Measurements from ENCODE around the gene LMF1. TPM values are rescaled to one million over a fixed set of nuclear protein-coding genes. Genes with fewer than 3 reads are reported as not detected.

Gene LMF1
- total RNA-seq, 1 donor from 2014 or later, result 19.0 TPM

GRCh38 chr16:986925-987582 lies 16.3 kb upstream of the LMF1 start:
- Histone ChIP-seq H3K4me3 (no peak overlapping the region), H3K27me3 (peaks cover 13% of the 10 kb centered on the region), H3K9me3 (no peaks in the 10 kb centered on the region), H3K4me1 (no peaks in the 10 kb centered on the region), H3K36me3 (no peaks in the 10 kb centered on the region), H3K27ac (no peak overlapping the region)
- intact Hi-C loops (cut with DNase I), result no loop called here
- TF ChIP-seq, protein P1, sequence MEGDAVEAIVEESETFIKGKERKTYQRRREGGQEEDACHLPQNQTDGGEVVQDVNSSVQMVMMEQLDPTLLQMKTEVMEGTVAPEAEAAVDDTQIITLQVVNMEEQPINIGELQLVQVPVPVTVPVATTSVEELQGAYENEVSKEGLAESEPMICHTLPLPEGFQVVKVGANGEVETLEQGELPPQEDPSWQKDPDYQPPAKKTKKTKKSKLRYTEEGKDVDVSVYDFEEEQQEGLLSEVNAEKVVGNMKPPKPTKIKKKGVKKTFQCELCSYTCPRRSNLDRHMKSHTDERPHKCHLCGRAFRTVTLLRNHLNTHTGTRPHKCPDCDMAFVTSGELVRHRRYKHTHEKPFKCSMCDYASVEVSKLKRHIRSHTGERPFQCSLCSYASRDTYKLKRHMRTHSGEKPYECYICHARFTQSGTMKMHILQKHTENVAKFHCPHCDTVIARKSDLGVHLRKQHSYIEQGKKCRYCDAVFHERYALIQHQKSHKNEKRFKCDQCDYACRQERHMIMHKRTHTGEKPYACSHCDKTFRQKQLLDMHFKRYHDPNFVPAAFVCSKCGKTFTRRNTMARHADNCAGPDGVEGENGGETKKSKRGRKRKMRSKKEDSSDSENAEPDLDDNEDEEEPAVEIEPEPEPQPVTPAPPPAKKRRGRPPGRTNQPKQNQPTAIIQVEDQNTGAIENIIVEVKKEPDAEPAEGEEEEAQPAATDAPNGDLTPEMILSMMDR (IDR thresholded peaks at IDR 0.05), result no peak
- ATAC-seq (no peak), DNase-seq (no peak)

DNA sequence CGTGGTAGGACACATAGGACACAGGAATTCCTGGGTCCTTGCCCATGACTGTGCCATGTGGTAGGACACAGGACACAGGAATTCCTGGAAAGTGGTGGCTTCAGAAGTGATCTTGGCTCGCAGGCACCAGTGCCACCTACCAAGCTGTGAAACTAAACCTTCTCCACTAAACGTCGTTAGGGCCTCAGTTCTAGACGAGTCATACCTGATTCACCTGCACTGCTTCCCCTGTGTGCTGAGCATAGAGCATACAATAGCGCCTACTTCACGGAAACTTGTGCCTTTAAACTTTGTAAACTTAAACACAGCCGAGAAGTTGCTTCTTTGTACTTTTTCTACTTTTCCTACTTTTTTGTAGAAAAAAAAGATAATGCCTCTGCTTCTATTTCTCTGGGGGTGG lies 15.6 kb upstream of the LMF1 start:
- no peaks in the 10 kb centered on the region for H3K36me3 ChIP-seq
- peaks cover 14% of the 10 kb centered on the region for H3K27me3 ChIP-seq
- H3K27ac ChIP-seq, result no peak overlapping the region
- ATAC-seq, result no peak
- TF ChIP-seq, protein P1 (IDR thresholded peaks at IDR 0.05), result no peak
- intact Hi-C loops (cut with DNase I), result no loop called here
- no peaks in the 10 kb centered on the region for H3K4me1 ChIP-seq
- no peak overlapping the region for H3K4me3 ChIP-seq
- no peaks in the 10 kb centered on the region for H3K9me3 ChIP-seq
- DNase-seq, result no peak

DNA sequence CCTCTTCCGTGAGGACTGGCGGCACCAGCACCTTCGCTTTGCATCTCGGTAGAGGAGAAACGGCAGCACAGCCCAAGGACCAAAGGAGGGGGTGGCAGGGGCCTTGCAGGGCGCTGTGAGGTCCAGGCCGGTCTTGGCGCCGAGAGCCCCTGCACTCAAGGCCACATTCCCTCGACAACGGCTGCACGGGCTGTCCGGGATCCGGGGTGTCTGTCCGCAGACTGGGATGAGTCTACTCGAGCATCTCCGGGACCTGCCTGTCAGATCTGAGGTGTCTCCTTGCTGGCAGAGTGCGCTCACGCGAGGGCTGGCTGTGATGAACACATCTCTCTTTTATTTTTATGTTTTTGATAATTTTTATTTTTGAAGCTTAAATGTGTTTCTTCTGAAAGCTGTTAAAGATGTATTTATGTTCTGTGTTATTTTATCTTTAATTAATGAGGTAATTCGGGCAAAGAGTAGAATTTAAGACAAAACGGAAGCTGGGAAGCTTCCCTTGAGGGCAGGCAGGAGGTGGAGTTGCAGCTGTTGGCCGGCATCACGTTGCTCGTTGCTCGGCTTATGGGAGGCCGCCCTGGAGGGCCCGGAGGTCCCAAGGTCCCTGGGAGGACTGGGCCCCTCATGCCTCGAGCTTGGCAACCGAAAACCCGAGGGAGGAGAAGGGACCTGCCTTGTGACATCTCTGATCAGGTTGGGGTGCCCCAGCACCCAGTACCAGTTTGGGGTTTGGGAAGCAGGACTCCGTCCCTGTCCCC lies 15.0 kb upstream of the LMF1 start:
- TF ChIP-seq, protein P1 (IDR thresholded peaks at IDR 0.05), result no peak
- intact Hi-C loops (cut with DNase I), result no loop called here
- no peak overlapping the region for H3K4me3 ChIP-seq
- no peaks in the 10 kb centered on the region for H3K4me1 ChIP-seq
- H3K36me3 ChIP-seq, result no peaks in the 10 kb centered on the region
- H3K27me3 ChIP-seq, result peaks cover 17% of the 10 kb centered on the region
- DNase-seq (no peak), ATAC-seq (no peak)
- H3K9me3 ChIP-seq, result no peaks in the 10 kb centered on the region
- no peak overlapping the region for H3K27ac ChIP-seq

DNA sequence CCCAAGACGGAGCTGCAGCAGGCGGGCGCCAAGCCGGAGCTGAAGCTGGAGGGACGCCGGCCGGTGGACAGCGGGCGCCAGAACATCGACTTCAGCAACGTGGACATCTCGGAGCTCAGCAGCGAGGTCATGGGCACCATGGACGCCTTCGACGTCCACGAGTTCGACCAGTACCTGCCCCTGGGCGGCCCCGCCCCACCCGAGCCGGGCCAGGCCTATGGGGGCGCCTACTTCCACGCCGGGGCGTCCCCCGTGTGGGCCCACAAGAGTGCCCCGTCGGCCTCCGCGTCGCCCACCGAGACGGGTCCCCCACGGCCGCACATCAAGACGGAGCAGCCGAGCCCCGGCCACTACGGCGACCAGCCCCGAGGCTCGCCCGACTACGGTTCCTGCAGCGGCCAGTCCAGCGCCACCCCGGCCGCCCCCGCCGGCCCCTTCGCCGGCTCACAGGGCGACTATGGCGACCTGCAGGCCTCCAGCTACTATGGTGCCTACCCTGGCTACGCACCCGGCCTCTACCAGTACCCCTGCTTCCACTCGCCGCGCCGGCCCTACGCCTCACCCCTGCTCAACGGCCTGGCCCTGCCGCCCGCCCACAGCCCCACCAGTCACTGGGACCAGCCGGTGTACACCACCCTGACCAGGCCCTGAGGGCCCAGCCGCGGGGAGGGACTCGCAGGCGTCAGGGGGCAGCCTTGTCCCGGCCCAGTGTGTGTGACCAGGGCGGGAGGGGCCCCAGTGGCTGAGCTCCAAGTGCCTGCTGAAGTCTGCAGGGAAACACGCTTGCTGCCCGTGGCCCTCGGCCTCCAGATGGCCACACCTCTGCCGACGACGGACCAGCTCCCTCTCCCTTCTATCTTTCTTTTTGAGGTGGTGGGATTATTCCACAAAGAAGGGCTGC lies 14.2 kb upstream of the LMF1 start:
- Histone ChIP-seq H3K27me3 (peaks cover 25% of the 10 kb centered on the region), H3K9me3 (no peaks in the 10 kb centered on the region), H3K4me3 (no peak overlapping the region), H3K36me3 (no peaks in the 10 kb centered on the region), H3K4me1 (peaks cover 6% of the 10 kb centered on the region), H3K27ac (no peak overlapping the region)
- DNase-seq, result no peak
- no peak for ATAC-seq
- intact Hi-C loops (cut with DNase I), result no loop called here
- TF ChIP-seq, protein P1 (IDR thresholded peaks at IDR 0.05), result no peak

DNA sequence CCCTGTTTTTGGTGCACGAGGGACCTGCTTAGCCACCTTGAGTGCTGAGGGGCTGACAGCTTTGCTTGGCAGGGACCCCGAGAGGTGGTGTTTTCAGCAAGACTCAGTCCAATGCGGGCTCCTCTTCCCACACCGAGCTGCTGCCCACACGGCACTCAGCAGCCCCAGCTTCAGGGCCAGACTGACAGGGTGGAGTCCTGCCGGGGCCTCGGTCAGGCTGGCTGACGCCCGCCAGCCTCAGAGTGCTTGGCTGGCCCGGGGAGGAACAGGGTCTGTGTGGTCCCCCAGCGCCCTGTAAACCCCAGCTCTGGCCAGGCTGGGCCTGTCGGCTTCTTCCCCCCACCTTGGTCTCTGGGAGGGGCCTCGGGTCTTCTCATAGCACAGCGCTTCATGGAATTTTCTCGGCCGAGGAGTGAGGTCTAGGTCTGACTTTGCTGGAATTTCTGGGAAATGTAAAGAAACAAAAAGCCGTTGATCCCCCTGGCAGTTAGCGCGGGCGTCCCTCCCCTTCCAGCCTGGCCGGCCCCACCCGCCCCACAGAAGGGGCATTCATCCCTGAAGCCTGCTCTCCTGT lies 13.4 kb upstream of the LMF1 start:
- H3K27ac ChIP-seq, result no peak overlapping the region
- intact Hi-C loops (cut with DNase I), result no loop called here
- H3K4me1 ChIP-seq, result peaks cover 7% of the 10 kb centered on the region
- TF ChIP-seq, protein P1 (IDR thresholded peaks at IDR 0.05), result no peak
- no peak overlapping the region for H3K4me3 ChIP-seq
- peaks cover 32% of the 10 kb centered on the region for H3K27me3 ChIP-seq
- no peak for ATAC-seq
- no peaks in the 10 kb centered on the region for H3K36me3 ChIP-seq
- no peaks in the 10 kb centered on the region for H3K9me3 ChIP-seq
- DNase-seq, result no peak

Measured in upper lobe of right lung (tissue), 1 donor.